ENCODE data around the gene SLC25A25. TPM values are rescaled to one million over a fixed set of nuclear protein-coding genes. Genes with fewer than 3 reads are reported as not detected.

SLC25A25 gene
- total and polyA plus RNA-seq, 2 donors (not counting 3 experiments of a cell fraction or from before 2014, with no cell fraction given), result 18.1 to 20.2 TPM

DNA sequence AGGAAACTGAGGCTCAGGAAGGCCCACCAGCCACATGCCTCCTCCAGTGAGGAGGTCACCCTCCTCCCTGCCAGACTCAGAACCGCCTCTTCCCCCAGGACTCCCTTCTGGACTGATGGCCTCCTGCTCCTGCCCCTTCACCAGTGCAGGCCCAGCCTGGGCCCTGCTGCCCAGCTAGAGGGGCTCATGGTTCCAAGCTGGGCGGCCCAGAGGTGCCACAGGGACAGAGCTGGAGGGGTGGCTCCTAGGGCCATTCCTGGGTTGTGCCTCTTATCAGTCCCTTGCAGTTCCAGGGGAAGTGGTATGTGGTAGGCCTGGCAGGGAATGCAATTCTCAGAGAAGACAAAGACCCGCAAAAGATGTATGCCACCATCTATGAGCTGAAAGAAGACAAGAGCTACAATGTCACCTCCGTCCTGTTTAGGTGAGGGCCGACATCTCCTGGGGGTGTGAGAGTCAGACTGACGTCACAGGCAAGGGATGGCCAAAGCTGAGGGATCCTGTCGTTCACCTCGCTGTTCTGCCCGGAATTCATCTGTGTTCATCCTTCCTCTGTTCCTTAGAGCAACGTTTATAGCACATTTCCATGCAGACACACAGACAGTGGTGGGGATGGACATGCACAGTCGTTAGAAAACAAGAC lies 82.0 kb downstream of the SLC25A25 start:
- no TSS peak for BruUV-seq (replicated peaks)
- dilution Hi-C loops (cut with MboI; ENCODE audit: extremely low pct_ligation_motif_present, low sequenced_read_pairs) (no loop called here), intact Hi-C loops (cut with micrococcal nuclease) (no loop called here)
- no peak overlapping the region for H3K4me3 ChIP-seq (replicated peaks in 1 of 3; ENCODE audit: insufficient read depth in 1 of 3, low read depth in 1 of 3, low read length in 3 of 3)
- TF ChIP-seq POLR2AphosphoS5 (IDR thresholded peaks at IDR 0.05; ENCODE audit: insufficient read depth, low read depth, low read length) (no peak), JUN (IDR thresholded peaks at IDR 0.05; ENCODE audit: borderline replicate concordance, insufficient read depth, insufficient read length, low read depth) (no peak), EZH2 (IDR thresholded peaks at IDR 0.05; ENCODE audit: borderline replicate concordance, low read depth, low read length, severe bottlenecking) (no peak), FOS (IDR thresholded peaks at IDR 0.05; ENCODE audit: borderline replicate concordance, insufficient read depth, low read length) (no peak), GATA2 (IDR thresholded peaks at IDR 0.05; ENCODE audit: insufficient read depth, insufficient read length, low read depth, low read length) (no peak), POLR2A (IDR thresholded peaks at IDR 0.05; ENCODE audit: low read depth, low read length) (no peak), MYC (IDR thresholded peaks at IDR 0.05; ENCODE audit: low read depth, low read length) (no peak)
- TF ChIP-seq, protein P1, sequence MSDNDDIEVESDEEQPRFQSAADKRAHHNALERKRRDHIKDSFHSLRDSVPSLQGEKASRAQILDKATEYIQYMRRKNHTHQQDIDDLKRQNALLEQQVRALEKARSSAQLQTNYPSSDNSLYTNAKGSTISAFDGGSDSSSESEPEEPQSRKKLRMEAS (IDR thresholded peaks at IDR 0.05; ENCODE audit: insufficient read depth, insufficient read length), result no peak
- TF ChIP-seq, protein P2, sequence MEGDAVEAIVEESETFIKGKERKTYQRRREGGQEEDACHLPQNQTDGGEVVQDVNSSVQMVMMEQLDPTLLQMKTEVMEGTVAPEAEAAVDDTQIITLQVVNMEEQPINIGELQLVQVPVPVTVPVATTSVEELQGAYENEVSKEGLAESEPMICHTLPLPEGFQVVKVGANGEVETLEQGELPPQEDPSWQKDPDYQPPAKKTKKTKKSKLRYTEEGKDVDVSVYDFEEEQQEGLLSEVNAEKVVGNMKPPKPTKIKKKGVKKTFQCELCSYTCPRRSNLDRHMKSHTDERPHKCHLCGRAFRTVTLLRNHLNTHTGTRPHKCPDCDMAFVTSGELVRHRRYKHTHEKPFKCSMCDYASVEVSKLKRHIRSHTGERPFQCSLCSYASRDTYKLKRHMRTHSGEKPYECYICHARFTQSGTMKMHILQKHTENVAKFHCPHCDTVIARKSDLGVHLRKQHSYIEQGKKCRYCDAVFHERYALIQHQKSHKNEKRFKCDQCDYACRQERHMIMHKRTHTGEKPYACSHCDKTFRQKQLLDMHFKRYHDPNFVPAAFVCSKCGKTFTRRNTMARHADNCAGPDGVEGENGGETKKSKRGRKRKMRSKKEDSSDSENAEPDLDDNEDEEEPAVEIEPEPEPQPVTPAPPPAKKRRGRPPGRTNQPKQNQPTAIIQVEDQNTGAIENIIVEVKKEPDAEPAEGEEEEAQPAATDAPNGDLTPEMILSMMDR (IDR thresholded peaks at IDR 0.05; ENCODE audit: extremely low read depth in 1 of 2, insufficient read depth in 1 of 2, low read depth in 1 of 2, low read length in 2 of 2), result no peak
- no peaks in the 10 kb centered on the region for H3K27me3 ChIP-seq (ENCODE audit: control insufficient read depth in 2 of 2, insufficient read depth in 2 of 2, low read length in 2 of 2)
- no peaks in the 10 kb centered on the region for H3K36me3 ChIP-seq (ENCODE audit: control insufficient read depth in 2 of 2, extremely low read depth in 1 of 2, insufficient read depth in 2 of 2, low read length in 2 of 2)
- H3K4me2 ChIP-seq (ENCODE audit: insufficient read depth, low read length), result no peak overlapping the region
- ChIA-PET CTCF (interaction anchor here (2.0 kb wide), 1 partner anchor 10 kb away, joined by 8 read pairs; the partner anchor contains the start of gene BBLN), POLR2A (no interaction called here)
- no peaks in the 10 kb centered on the region for H3K9me3 ChIP-seq (replicated peaks; ENCODE audit: control insufficient read depth, insufficient read depth, low read length)
- no peaks in the 10 kb centered on the region for H3K79me2 ChIP-seq (ENCODE audit: control insufficient read depth, insufficient read depth, low read length)
- DNase-seq (ENCODE audit: low read depth, low spot score), result no peak
- no peak overlapping the region for H3K27ac ChIP-seq (ENCODE audit: insufficient read depth, low read depth, low read length)
- H2AFZ ChIP-seq (ENCODE audit: low read depth, low read length), result no peak overlapping the region
- H3K4me1 ChIP-seq (ENCODE audit: control insufficient read depth, extremely low read depth, insufficient read depth, low read length), result no peaks in the 10 kb centered on the region
- no peak for FAIRE-seq
- no peaks in the 10 kb centered on the region for H4K20me1 ChIP-seq (replicated peaks; ENCODE audit: control insufficient read depth, extremely low read depth, insufficient read depth, low read length)
- H3K9ac ChIP-seq (replicated peaks; ENCODE audit: extremely low read depth, insufficient read depth, low read length), result no peak overlapping the region
- H3K9me1 ChIP-seq (replicated peaks; ENCODE audit: control insufficient read depth, extremely low read depth, insufficient read depth, low read length), result no peaks in the 10 kb centered on the region

Data from endothelial cell of umbilical vein (primary cell).